Tibial artery (tissue), 4 donors: Measurements from ENCODE around the gene DLGAP1.

ENCODE experiments used
- DNase-seq, 2 donors: peaks; one replicate each; pipeline ENCODE4 v3.0.0-alpha.2; 2019
- H3K27ac ChIP-seq, 2 donors: fragments of 200-600 bp; sonication (generic) in 1 of 2; 1 replicate in 1 of 2; 2 replicates in 1 of 2; pipeline ENCODE4 v1.5.1; 2018 to 2019; ENCODE audit warnings: mild to moderate bottlenecking in 1 of 2
- H3K27me3 ChIP-seq, 2 donors: fragments of 200-600 bp; sonication (generic) in 1 of 2; one replicate each; pipeline versions ENCODE4 v1.5.1 to v1.6.0; 2016 to 2019
- H3K36me3 ChIP-seq, 3 donors: fragments of 200-600 bp; sonication (generic) in 2 of 3; one replicate each; pipeline ENCODE4 v1.5.1; 2016 to 2019; ENCODE audit warnings: mild to moderate bottlenecking in 2 of 3
- H3K4me1 ChIP-seq, 4 donors: fragments of 200-600 bp; sonication (generic) in 2 of 4; 1 replicate in 3 of 4; 2 replicates in 1 of 4; pipeline ENCODE4 v1.5.1; 2016 to 2019
- H3K4me3 ChIP-seq, 2 donors: fragments of 200-600 bp; sonication (generic) in 1 of 2; 1 replicate in 1 of 2; 2 replicates in 1 of 2; pipeline ENCODE4 v1.5.1; 2018 to 2019; ENCODE audit warnings: mild to moderate bottlenecking in 2 of 2
- H3K9me3 ChIP-seq, 3 donors: fragments of 200-600 bp; sonication (generic) in 1 of 3; one replicate each; pipeline ENCODE4 v1.5.1; 2016 to 2019
- CTCF ChIP-seq, 2 experiments: fragments of 200-600 bp in 1 of 2; fragments of 450-650 bp in 1 of 2; IDR thresholded peaks; one replicate each; pipeline ENCODE4 v1.5.1; 2017 to 2019; ENCODE audit warnings: antibody characterized with exemption in 2 of 2, mild to moderate bottlenecking in 1 of 2, moderate library complexity in 1 of 2
- intact Hi-C: fragments of 100-400 bp; cut with DNase I; formaldehyde crosslinking; loops from one replicate; pipeline ENCODE4 v1.15.0; 2023; ENCODE audit warnings: low total_unique reads

The DLGAP1 gene

GRCh38 chr18:3921826-3922225 lies 533.3 kb downstream of the DLGAP1 start:
- Histone ChIP-seq H3K27me3 (no peaks in the 10 kb centered on the region), H3K4me3 (no peak overlapping the region), H3K4me1 (peaks cover 0 to 3% (median 0%) of the 10 kb centered on the region in 4 donors), H3K36me3 (no peaks in the 10 kb centered on the region), H3K27ac (no peak overlapping the region), H3K9me3 (no peaks in the 10 kb centered on the region)
- DNase-seq, result no peak
- TF ChIP-seq CTCF (IDR thresholded peaks at IDR 0.05), result no peak
- intact Hi-C loops, result no loop called here

- peaks cover 0 to 2% (median 0%) of the 10 kb centered on the region in 4 donors for H3K4me1 ChIP-seq
- H3K27me3 ChIP-seq, result no peaks in the 10 kb centered on the region
- intact Hi-C loops, result no loop called here
- H3K36me3 ChIP-seq, result no peaks in the 10 kb centered on the region
- no peak overlapping the region for H3K4me3 ChIP-seq
- DNase-seq, result no peak
- H3K27ac ChIP-seq, result no peak overlapping the region
- no peak for TF ChIP-seq CTCF (IDR thresholded peaks at IDR 0.05)
- no peaks in the 10 kb centered on the region for H3K9me3 ChIP-seq
Measured at GRCh38 chr18:3920832-3921231, 534.3 kb downstream of the DLGAP1 start.

- no peak for DNase-seq
- H3K36me3 ChIP-seq, result no peaks in the 10 kb centered on the region
- no peak for TF ChIP-seq CTCF (IDR thresholded peaks at IDR 0.05)
- no peak overlapping the region for H3K27ac ChIP-seq
- H3K9me3 ChIP-seq, result no peaks in the 10 kb centered on the region
- H3K27me3 ChIP-seq, result no peaks in the 10 kb centered on the region
- no peak overlapping the region for H3K4me3 ChIP-seq
- intact Hi-C loops, result no loop called here
- no peaks in the 10 kb centered on the region for H3K4me1 ChIP-seq
Measured at GRCh38 chr18:3919396-3920061, 535.6 kb downstream of the DLGAP1 start.

GRCh38 chr18:3916082-3916481 lies 539.0 kb downstream of the DLGAP1 start:
- Histone ChIP-seq H3K27ac (no peak overlapping the region), H3K36me3 (no peaks in the 10 kb centered on the region), H3K9me3 (no peaks in the 10 kb centered on the region), H3K4me1 (peaks cover 0 to 13% (median 2%) of the 10 kb centered on the region in 4 donors), H3K27me3 (no peaks in the 10 kb centered on the region), H3K4me3 (no peak overlapping the region)
- TF ChIP-seq CTCF (IDR thresholded peaks at IDR 0.05), result no peak
- no peak for DNase-seq
- intact Hi-C loops, result no loop called here

- no peaks in the 10 kb centered on the region for H3K27me3 ChIP-seq
- intact Hi-C loops, result no loop called here
- DNase-seq, result no peak
- H3K9me3 ChIP-seq, result no peaks in the 10 kb centered on the region
- TF ChIP-seq CTCF (IDR thresholded peaks at IDR 0.05), result no peak
- H3K36me3 ChIP-seq, result no peaks in the 10 kb centered on the region
- peaks cover 0 to 21% (median 2%) of the 10 kb centered on the region in 4 donors for H3K4me1 ChIP-seq
- H3K27ac ChIP-seq, result no peak overlapping the region
- no peak overlapping the region for H3K4me3 ChIP-seq
Measured at GRCh38 chr18:3914833-3915610, 540.1 kb downstream of the DLGAP1 start.
